ENCODE results near the gene CHD9NB.

DNA sequence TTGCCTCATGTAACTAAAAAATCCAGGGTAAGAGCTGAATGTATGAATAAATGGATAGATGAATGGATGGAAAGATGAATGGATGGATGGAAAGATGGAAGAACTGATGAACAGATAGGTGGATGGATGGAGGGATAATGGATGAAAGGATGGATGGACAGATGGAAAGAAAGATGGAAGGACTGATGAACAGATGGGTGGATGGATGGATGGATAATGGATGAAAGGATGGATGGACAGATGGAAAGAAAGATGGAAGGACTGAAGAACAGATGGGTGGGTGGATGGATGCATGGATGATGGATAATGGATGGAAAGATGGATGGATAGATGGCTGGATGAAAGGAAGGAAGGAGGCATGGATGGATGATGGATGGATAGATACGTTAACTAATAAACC is 11.9 kb downstream of the CHD9NB start:
- TF ChIP-seq MYC (IDR thresholded peaks at IDR 0.05; ENCODE audit: insufficient read depth, insufficient read length, insufficient replicate concordance, low read length, severe bottlenecking) (no peak), MXI1 (IDR thresholded peaks at IDR 0.05; ENCODE audit: low read depth, low read length) (no peak), FOXK2 (IDR thresholded peaks at IDR 0.05) (no peak), HCFC1 (IDR thresholded peaks at IDR 0.05; ENCODE audit: low read length) (no peak), NR2C2 (IDR thresholded peaks at IDR 0.05; ENCODE audit: borderline replicate concordance, control insufficient read depth, insufficient read length, low read depth) (no peak), RBBP5 (conservative IDR thresholded peaks at IDR 0.05) (no peak), POLR2AphosphoS5 (IDR thresholded peaks at IDR 0.05; ENCODE audit: low read length) (no peak), NFIC (IDR thresholded peaks at IDR 0.05; ENCODE audit: low read depth, low read length) (no peak), EZH2 (IDR thresholded peaks at IDR 0.05; ENCODE audit: borderline replicate concordance, control insufficient read depth, low read depth, low read length) (no peak), BHLHE40 (IDR thresholded peaks at IDR 0.05; ENCODE audit: borderline replicate concordance in 1 of 2, low read depth in 2 of 2, low read length in 1 of 2) (no peak), HDGF (IDR thresholded peaks at IDR 0.05) (no peak)
- TF ChIP-seq, protein P1, sequence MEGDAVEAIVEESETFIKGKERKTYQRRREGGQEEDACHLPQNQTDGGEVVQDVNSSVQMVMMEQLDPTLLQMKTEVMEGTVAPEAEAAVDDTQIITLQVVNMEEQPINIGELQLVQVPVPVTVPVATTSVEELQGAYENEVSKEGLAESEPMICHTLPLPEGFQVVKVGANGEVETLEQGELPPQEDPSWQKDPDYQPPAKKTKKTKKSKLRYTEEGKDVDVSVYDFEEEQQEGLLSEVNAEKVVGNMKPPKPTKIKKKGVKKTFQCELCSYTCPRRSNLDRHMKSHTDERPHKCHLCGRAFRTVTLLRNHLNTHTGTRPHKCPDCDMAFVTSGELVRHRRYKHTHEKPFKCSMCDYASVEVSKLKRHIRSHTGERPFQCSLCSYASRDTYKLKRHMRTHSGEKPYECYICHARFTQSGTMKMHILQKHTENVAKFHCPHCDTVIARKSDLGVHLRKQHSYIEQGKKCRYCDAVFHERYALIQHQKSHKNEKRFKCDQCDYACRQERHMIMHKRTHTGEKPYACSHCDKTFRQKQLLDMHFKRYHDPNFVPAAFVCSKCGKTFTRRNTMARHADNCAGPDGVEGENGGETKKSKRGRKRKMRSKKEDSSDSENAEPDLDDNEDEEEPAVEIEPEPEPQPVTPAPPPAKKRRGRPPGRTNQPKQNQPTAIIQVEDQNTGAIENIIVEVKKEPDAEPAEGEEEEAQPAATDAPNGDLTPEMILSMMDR (IDR thresholded peaks at IDR 0.05 in 2 of 3, conservative IDR thresholded peaks at IDR 0.05 in 1 of 3; ENCODE audit: control insufficient read depth in 2 of 3, extremely low read depth in 1 of 3, insufficient read depth in 1 of 3, low read depth in 3 of 3, low read length in 3 of 3): no peak
- TF ChIP-seq, protein P2, sequence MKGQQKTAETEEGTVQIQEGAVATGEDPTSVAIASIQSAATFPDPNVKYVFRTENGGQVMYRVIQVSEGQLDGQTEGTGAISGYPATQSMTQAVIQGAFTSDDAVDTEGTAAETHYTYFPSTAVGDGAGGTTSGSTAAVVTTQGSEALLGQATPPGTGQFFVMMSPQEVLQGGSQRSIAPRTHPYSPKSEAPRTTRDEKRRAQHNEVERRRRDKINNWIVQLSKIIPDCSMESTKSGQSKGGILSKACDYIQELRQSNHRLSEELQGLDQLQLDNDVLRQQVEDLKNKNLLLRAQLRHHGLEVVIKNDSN (IDR thresholded peaks at IDR 0.05; ENCODE audit: borderline replicate concordance, extremely low read length, insufficient read depth, low read depth, low read length): no peak
- TF ChIP-seq, protein P3, sequence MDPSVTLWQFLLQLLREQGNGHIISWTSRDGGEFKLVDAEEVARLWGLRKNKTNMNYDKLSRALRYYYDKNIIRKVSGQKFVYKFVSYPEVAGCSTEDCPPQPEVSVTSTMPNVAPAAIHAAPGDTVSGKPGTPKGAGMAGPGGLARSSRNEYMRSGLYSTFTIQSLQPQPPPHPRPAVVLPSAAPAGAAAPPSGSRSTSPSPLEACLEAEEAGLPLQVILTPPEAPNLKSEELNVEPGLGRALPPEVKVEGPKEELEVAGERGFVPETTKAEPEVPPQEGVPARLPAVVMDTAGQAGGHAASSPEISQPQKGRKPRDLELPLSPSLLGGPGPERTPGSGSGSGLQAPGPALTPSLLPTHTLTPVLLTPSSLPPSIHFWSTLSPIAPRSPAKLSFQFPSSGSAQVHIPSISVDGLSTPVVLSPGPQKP (IDR thresholded peaks at IDR 0.05; ENCODE audit: low read depth, low read length): no peak

Measured in GM12878 (cell line).